ENCODE data around the gene CAPN15. TPM values are rescaled to one million over a fixed set of nuclear protein-coding genes. Genes with fewer than 3 reads are reported as not detected.

The CAPN15 gene
- total RNA-seq, 1 donor from 2014 or later, result 45.2 TPM

DNA sequence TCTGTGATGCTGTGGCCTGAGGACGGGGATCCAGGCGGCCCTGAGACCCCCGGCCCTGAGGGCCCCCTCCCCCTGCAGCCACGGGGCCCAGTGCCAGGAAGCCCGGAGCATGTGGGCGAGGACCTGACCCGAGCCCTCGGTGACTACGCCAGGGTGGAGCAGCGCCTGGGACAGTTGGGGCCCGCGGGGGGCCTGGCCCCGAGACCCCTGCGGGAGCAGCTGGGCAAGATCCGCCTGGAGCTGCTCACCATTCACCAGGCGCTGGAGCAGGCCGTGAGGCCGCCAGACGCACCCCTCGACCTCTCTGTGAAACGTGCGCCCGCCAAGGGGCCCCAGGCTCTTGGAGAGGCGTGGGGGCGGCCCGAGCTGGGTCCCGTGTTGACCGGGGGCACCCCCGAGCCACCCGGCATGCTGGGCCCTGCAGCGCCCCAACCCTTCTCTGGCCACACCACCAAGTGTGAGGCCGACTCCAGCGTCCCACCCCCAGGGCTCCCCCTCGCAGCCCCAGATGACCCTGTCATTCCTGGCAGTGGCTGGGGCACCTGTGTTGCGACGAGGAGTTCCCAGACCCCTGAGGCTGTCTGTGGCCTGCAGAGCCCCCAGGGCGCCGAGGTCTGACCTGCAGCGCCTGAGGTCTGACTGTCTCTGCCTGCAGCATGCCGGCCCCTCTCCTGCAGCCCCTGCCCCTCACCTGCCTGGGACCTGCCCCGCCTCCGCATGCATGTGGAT is 37.3 kb downstream of the CAPN15 start:
- intact Hi-C loops (cut with DNase I), result no loop called here
- DNase-seq, result no peak
- Histone ChIP-seq H3K27me3 (peaks cover 15% of the 10 kb centered on the region), H3K4me1 (peaks cover 34% of the 10 kb centered on the region), H3K9me3 (no peaks in the 10 kb centered on the region), H3K27ac (no peak overlapping the region), H3K36me3 (no peaks in the 10 kb centered on the region), H3K4me3 (no peak overlapping the region)
- TF ChIP-seq CTCF (IDR thresholded peaks at IDR 0.05), result no peak
- ATAC-seq, result no peak

DNA sequence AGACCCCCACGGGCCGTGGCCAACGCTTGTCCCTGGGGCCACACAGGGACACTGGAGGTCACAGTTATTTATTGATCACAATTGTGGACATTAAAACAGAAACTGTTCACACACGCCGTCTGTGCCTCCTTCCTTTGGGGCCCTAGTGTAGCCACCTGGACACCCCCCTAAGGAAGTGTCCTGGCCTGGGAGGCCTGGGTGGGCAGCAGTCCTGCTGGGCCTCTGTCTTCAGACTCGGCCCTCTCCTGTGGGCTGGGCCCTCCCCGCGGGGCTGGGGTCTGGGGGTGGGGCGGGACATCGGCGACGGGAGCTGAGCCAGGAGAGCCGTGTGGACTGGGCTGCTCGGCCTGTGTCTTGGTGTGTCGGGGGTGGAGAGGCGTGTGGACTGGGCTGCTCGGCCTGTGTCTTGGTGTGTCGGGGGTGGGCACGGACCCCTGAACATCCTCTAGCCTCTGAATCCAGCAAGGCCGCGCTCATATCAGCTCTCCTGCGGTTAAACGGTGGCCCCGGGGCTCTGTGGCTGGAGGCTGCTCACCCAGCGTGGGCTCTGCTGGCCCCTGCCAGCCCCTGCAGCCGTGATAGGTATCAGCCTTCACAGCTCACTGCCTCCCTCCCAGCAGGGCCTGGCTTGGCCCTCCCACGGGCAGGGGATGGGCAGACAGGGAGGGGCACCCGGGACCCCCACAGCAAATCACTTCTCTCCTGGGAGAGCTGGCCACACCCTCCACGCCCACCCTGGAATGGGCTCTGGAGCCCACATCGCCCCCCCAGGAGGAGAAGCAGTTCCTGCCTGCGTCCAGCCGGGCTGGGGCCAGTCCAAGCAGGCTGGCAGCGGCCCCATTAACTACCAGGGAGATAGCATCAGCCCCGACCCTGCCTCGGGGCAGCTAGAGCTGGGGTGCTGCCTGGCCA is 38.2 kb downstream of the CAPN15 start:
- Histone ChIP-seq H3K4me1 (peaks cover 36% of the 10 kb centered on the region), H3K27ac (no peak overlapping the region), H3K4me3 (no peak overlapping the region), H3K36me3 (no peaks in the 10 kb centered on the region), H3K27me3 (peaks cover 14% of the 10 kb centered on the region), H3K9me3 (no peaks in the 10 kb centered on the region)
- DNase-seq, result no peak
- ATAC-seq, result no peak
- intact Hi-C loops (cut with DNase I), result no loop called here
- TF ChIP-seq CTCF (IDR thresholded peaks at IDR 0.05), result no peak

- ATAC-seq (peak; percentile 29), DNase-seq (no peak)
- peak within 1 kb of the TSS; percentile 50 for H3K4me3 ChIP-seq
- intact Hi-C loops (cut with DNase I), result no loop called here
- no peak for TF ChIP-seq CTCF (IDR thresholded peaks at IDR 0.05)
- peaks cover 37% of the 10 kb centered on the region for H3K4me1 ChIP-seq
- H3K9me3 ChIP-seq, result no peaks in the 10 kb centered on the region
- H3K27ac ChIP-seq, result peak within 1 kb of the TSS; percentile 28
- H3K27me3 ChIP-seq, result peaks cover 3% of the 10 kb centered on the region
- H3K36me3 ChIP-seq, result no peaks in the 10 kb centered on the region
Measured at GRCh38 chr16:566475-567372, 39.2 kb downstream of the CAPN15 start, which contains the start of gene NHLRC4. NHLRC4 (plus strand) TSS chr16:567005; CDS start chr16:568048, 1,043 bp downstream.

- Histone ChIP-seq H3K9me3 (no peaks in the 10 kb centered on the region), H3K36me3 (no peaks in the 10 kb centered on the region), H3K4me3 (peak overlapping the region; percentile 50), H3K27me3 (no peaks in the 10 kb centered on the region), H3K27ac (peak overlapping the region; percentile 28), H3K4me1 (peaks cover 37% of the 10 kb centered on the region)
- DNase-seq, result no peak
- ATAC-seq, result no peak
- intact Hi-C loops (cut with DNase I), result no loop called here
- TF ChIP-seq CTCF (IDR thresholded peaks at IDR 0.05), result no peak
Measured at GRCh38 chr16:567373-568256, 40.1 kb downstream of the CAPN15 start.

Data from upper lobe of right lung (tissue), 1 donor.